Measurements from ENCODE around the gene ANO3.

The ANO3 gene

DNA sequence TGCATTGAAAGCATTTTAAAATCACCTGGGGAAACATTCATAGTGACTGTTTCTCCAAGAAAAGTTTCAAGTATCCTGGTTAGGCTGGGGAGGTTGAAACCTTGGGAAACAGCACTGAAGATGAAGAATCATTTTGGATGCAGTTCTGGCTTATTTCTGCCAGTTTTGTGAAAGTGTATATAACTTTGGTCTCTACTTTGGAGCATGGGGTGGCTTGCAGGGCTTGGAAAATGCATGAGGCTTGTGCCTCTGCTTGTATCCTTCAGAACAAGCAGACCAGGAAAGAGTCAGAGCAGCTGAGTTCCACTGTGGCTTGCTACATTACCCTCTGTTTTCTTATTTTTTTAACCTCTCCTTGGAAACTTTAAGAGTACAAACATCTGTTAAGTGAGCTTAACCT lies 370.5 kb downstream of the ANO3 start:
- in situ Hi-C loops (cut with MboI; ENCODE audit: low sequenced_read_pairs), result no loop called here

GRCh38 chr11:26703411-26704191 lies 371.7 kb downstream of the ANO3 start:
- in situ Hi-C loops (cut with MboI; ENCODE audit: low sequenced_read_pairs), result no loop called here

DNA sequence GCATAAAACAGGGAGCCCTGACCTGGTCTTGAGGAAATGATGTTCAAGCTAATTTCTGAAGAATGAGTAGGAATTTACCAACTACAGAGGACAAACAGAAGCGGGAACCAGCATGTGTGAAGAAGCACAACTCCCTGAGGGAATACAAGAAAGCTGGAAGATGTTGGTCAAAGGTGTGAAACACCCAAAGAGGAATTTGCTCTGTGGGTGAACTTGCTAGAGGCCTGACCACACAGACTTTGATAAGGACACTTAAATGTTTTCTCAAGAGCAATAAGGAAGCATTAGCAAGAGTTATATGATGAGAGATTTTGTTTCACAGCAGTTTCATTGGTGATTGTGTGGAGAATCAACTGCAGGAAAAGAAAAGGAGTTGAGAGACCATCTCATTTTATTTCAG lies 372.3 kb downstream of the ANO3 start:
- in situ Hi-C loops (cut with MboI; ENCODE audit: low sequenced_read_pairs), result no loop called here

DNA sequence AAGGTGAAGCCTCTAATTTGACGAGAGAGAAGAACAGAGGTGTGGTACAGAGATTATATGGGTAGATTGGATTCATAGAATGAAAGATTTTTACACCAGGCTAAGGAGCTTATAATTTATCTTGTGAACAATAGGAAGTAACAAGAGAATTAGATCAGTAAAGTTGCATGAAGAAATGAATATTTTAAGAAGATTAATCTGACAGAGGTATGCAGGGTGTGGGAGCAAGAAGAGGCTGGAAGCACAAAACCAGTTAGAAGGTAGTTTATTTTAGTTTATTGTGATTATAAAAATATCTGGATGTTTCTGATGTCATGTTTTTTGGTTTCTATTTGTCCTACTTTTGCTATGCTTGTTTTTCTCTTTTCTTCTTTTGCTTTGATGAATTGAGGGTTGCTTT lies 374.3 kb downstream of the ANO3 start:
- in situ Hi-C loops (cut with MboI; ENCODE audit: low sequenced_read_pairs), result no loop called here

GRCh38 chr11:26708736-26709456 lies 377.0 kb downstream of the ANO3 start:
- in situ Hi-C loops (cut with MboI; ENCODE audit: low sequenced_read_pairs), result no loop called here

- in situ Hi-C loops (cut with MboI; ENCODE audit: low sequenced_read_pairs), result no loop called here
Measured at GRCh38 chr11:26710489-26710888, 378.6 kb downstream of the ANO3 start.

DNA sequence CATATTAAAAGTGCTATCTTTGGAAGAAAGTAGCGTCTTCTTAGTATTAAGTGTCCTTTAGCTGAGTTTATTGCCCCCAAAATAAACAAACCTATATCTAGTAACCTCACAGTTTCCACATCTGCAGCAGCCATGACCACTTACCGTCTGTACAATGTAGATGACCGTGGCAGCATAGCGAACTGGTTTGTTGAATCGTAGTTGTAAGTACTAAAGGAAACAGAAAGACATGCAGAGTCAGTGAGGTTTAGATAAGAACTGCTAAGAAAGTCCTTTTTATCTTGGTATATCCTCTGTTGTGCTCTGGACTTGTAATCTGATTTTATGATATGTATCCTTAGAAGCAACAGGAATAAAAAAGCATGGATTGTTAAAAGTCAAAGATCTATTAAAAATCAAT lies 380.6 kb downstream of the ANO3 start:
- in situ Hi-C loops (cut with MboI; ENCODE audit: low sequenced_read_pairs), result no loop called here
